Osteocyte (in vitro differentiated cells): ENCODE measurements around the gene CPA5. TPM values are rescaled to one million over a fixed set of nuclear protein-coding genes. Genes with fewer than 3 reads are reported as not detected.

ENCODE experiments used
- DNase-seq: peaks from one replicate; pipeline ENCODE4 v3.0.0; 2021; ENCODE audit warnings: mixed read lengths; ENCODE audit not compliant: unreplicated experiment; ENCODE audit errors: extremely low spot score
- H3K27ac Mint-ChIP-seq: one replicate; pipeline ENCODE4 v1.8.0; 2021; ENCODE audit warnings: mild to moderate bottlenecking, mixed read lengths; ENCODE audit not compliant: unreplicated experiment
- H3K27me3 Mint-ChIP-seq: one replicate; pipeline ENCODE4 v1.8.0; 2021; ENCODE audit warnings: mixed read lengths; ENCODE audit not compliant: unreplicated experiment
- H3K36me3 Mint-ChIP-seq: one replicate; pipeline ENCODE4 v1.8.0; 2021; ENCODE audit warnings: mixed read lengths; ENCODE audit not compliant: unreplicated experiment
- H3K4me1 Mint-ChIP-seq: one replicate; pipeline ENCODE4 v1.8.0; 2021; ENCODE audit warnings: mixed read lengths; ENCODE audit not compliant: unreplicated experiment
- H3K4me3 Mint-ChIP-seq: one replicate; pipeline ENCODE4 v1.8.0; 2021; ENCODE audit warnings: mild to moderate bottlenecking, moderate library complexity, mixed read lengths; ENCODE audit not compliant: unreplicated experiment
- H3K9me3 Mint-ChIP-seq: one replicate; pipeline ENCODE4 v1.8.0; 2021; ENCODE audit warnings: mixed read lengths; ENCODE audit not compliant: unreplicated experiment
- CTCF ChIP-seq: fragments of 200-600 bp; sonication (generic); IDR thresholded peaks from 2 replicates; pipeline ENCODE4 v1.5.0; 2021; ENCODE audit warnings: antibody characterized with exemption, mild to moderate bottlenecking, moderate library complexity
- total RNA-seq: library from RNA; stranded (reverse); gene quantifications from 2 replicates; pipeline ENCODE4 v1.2.1, GENCODE V29; 2021

Gene CPA5
- total RNA-seq, 1 donor from 2014 or later, result 0.51 TPM

GRCh38 chr7:130366564-130366963 is 21.9 kb downstream of the CPA5 start:
- H3K4me1 Mint-ChIP-seq, result peaks cover 61% of the 10 kb centered on the region
- TF ChIP-seq CTCF, result no peak
- DNase-seq, result no peak
- H3K27me3 Mint-ChIP-seq, result no peaks in the 10 kb centered on the region
- H3K9me3 Mint-ChIP-seq, result no peaks in the 10 kb centered on the region
- H3K27ac Mint-ChIP-seq, result no peak overlapping the region
- no peaks in the 10 kb centered on the region for H3K36me3 Mint-ChIP-seq
- H3K4me3 Mint-ChIP-seq, result no peak overlapping the region

GRCh38 chr7:130367088-130367755 is 22.6 kb downstream of the CPA5 start:
- peaks cover 4% of the 10 kb centered on the region for H3K9me3 Mint-ChIP-seq
- H3K4me1 Mint-ChIP-seq, result peaks cover 67% of the 10 kb centered on the region
- no peak overlapping the region for H3K4me3 Mint-ChIP-seq
- H3K27me3 Mint-ChIP-seq, result no peaks in the 10 kb centered on the region
- no peak for TF ChIP-seq CTCF
- DNase-seq, result no peak
- H3K36me3 Mint-ChIP-seq, result peaks cover 3% of the 10 kb centered on the region
- no peak overlapping the region for H3K27ac Mint-ChIP-seq

DNA sequence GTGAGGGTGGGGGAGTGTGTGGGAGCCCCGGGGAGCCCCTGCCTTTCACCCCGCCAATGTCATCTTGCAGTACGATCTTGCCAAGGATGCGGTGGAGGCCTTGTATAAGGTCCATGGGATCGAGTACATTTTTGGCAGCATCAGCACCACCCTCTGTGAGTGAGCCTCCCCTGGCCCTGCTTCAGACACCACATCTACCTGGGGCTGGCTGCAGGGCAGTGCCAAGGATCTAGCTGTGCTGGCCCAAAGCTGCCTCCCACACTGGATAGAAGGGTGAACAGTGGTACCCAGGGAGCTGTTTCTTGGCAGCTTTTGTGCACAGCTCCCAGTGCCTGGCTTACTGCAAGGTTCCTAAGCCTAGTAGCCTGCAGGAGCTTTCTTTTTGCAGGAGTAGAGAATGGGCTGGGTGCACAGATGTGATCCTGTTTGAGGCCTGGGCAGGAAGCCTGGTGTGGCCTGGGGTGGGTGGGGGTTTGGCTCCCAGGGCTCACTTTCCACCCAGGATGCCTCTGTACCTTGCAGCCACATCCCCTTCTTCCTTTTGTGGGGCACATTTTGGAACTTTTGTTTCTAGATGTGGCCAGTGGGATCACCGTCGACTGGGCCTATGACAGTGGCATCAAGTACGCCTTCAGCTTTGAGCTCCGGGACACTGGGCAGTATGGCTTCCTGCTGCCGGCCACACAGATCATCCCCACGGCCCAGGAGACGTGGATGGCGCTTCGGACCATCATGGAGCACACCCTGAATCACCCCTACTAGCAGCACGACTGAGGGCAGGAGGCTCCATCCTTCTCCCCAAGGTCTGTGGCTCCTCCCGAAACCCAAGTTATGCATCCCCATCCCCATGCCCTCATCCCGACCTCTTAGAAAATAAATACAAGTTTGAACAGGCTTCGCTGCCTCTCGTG is 23.5 kb downstream of the CPA5 start:
- Mint-ChIP-seq H3K4me3 (no peak overlapping the region), H3K9me3 (peaks cover 4% of the 10 kb centered on the region), H3K36me3 (peaks cover 3% of the 10 kb centered on the region), H3K4me1 (peaks cover 71% of the 10 kb centered on the region), H3K27ac (no peak overlapping the region), H3K27me3 (no peaks in the 10 kb centered on the region)
- TF ChIP-seq CTCF, result no peak
- DNase-seq, result no peak

DNA sequence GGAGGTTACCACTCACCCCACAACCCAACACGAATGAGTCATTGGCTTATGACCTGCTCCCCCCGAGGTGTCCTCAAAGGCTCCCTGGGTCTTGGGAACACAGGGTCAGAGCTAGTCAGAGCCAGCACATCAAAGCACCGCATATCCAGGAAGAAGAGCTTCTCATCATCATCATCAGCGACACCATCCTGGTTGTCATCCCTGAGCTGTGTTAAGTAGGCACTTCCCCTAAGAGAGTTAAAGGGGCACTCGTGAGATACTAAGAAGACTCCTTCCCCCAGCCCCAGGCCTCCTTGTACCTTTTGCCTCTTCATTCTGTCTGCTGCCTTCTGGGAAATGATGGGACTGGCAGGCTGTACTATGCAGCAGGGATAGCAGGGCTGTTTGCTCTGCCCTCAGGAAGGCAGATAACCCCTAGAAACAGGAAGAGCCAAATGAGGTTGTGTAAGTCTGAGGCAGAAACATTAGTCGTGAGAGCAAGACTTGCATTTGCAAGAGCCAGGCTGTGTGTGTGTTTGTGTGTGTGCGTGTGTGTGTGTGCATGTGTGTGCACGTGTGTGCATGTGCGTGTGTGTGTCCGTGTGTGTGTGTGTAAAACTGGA is 24.6 kb downstream of the CPA5 start:
- peaks cover 4% of the 10 kb centered on the region for H3K9me3 Mint-ChIP-seq
- no peak for TF ChIP-seq CTCF
- peaks cover 71% of the 10 kb centered on the region for H3K4me1 Mint-ChIP-seq
- H3K27me3 Mint-ChIP-seq, result no peaks in the 10 kb centered on the region
- H3K36me3 Mint-ChIP-seq, result peaks cover 3% of the 10 kb centered on the region
- H3K27ac Mint-ChIP-seq, result peak overlapping the region; percentile 78
- peak overlapping the region; percentile 3 for H3K4me3 Mint-ChIP-seq
- DNase-seq, result no peak
